ENCODE results near the gene MMP17.
"Not testable (repeated sequence)": the region's sequence is repeated elsewhere in the genome, so short reads cannot be mapped to it uniquely, and the experiment has no call there.

Gene MMP17

DNA sequence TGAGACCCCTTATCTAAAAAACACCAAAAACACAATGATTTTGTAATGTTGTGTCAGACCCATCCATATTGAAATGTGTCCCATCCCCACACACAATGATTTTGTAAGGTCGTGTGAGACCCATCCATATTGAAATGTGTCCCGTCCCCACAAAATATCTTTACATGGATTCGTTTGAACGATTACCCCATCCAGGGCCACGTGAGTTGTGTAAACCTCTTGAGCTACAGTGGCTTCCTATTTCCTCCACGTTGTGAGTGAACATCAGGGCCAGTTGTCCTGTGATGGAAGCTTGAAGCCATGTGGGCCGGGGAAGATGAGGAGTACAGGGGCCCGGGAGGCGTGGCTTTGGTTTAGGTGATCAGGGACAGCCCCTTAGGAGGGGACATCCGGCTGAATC lies 39.3 kb downstream of the MMP17 start:
- DNase-seq = no peak

DNA sequence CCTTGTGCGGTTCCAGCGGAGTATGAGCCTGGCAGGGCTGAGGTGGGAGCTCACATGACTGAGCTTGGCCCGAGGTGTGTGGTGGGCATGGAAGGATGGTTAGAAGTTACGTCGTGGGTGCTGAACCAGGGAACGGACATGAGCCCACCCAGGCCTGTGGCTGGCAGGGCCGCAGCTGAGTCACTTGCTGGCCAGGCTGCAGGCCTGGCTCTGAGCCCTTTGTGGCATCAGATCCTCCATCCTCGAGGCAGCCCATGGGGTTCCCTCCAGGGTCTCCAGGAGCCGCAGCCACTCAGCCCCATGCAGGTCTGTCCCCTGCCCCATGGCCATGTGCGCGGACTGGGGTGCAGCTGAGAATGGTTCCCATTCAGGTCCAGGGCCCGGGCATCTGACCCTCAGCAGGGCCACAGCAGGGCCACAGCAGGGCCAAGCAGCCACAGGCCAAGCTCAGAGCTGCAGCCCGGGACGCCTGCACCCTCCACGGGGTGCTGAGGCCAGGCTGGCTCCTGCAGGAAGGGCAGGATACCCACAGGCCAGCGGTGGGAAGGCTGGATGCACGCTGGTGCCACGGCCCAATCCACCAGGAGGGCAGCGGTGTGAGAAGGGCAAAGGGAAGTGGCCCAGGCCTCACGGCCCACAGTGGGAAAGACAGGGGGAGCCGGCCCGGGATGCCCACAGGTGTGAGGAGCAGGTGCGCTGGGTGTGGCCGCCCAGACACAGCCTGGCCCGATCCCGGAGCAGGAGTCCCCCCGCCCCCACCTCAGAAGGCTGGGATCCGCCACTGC lies 39.9 kb downstream of the MMP17 start:
- DNase-seq = no peak

DNA sequence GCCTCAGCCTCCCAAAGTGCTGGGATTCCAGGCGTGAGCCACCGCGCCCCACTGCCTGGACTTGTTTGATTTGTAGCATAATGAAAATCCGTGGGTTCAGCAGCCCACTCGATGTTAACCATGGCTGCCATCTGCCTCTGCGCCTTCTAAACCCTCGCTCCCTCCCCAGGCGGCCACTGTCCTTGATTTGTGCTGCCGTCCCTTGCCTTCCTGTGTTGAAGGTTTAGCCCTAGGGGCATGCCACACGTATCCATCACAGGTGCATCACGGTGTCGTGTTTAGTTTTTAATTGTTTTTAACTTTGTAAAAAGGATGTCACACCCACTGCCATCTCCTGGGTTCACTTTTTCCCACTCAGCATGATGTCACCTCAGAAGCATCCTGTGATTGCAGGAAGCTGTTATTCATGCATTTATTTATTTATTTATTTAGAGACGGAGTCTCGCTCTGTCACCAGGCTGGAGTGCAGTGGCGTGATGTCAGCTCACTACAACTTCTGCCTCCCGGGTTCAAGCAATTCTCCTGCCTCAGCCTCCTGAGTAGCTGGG lies 41.8 kb downstream of the MMP17 start:
- no peak for DNase-seq

DNA sequence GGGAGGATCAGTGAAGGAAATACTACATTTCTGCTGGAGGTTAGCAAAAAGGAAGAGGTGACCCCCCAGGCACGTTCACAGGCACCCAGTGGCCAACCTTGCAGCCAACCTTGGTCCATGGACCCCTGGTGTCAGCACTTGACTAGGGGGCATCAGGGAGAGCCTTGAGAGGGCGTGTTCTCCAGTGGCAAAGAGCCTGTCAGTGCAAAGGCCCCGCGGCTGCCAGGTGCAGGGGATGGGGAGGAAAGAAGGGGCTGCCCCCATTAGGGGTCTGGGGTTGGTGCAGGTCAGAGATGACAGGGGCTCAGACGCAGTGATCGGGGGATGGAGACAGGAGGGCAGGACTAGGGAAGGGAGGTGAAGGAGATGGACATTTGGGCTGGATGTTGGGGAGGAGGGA lies 43.5 kb downstream of the MMP17 start:
- no peak for DNase-seq

DNA sequence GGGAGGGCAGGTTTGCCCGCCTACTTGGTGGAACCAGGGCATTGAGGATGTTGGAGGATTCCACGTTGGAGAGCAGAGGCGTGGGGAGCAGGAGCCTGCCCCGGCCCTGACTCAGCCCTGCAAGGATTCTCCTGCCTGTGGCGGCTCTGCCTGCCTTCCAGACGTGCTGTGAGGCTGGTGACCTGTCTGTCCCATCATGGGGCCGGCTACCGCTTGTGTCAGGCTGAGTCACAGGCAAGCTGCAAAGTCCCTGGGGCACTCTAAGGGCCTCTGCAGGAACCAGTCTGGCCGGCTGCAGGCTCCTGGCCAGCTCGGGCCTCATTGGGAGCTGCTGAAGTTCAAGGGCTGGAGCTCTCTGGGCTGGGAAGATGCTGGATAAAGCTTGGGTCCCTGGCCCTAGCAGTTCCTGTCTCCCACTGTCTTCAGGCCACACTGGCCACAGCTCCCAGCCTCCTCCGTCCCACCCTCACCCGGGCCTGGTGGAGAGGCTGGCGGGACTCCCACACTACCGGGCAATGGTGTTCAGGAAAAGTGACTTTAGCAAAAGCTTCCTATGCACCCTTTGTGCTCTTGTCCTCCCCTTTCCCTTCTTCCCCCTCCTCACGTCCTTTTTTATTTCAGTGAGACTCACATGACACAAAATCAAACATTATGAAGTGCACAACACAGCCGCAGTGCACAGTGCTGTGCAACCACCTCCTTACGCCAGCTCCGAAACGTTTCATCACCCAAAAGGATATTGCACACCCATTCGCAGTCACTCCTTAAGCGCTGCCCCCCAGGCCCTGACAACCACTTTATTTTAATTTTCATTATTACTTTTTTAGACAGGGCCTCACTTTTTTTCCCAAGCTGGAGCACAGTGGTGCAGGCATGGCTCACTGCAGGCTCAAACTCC lies 44.2 kb downstream of the MMP17 start:
- DNase-seq = no peak

DNA sequence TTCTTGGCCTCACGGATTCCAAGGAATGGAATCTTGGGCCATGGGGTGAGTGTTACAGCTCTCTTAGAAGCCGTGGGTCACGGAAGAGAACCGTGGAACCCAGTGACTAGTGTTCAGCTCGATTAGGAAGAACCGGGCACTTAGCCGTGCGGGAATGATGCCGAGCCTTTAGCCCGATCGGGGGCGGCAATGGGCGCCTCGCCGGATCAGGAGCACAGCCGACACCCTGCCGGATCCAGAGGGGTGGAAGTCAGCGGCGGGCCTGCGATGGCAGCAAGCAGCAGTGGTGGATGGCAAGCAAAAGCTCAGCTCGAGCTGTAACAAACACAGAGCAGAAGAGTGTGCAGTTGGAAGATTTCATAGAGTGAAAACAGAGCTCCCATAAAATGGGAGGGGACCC lies 45.1 kb downstream of the MMP17 start:
- no peak for DNase-seq

DNA sequence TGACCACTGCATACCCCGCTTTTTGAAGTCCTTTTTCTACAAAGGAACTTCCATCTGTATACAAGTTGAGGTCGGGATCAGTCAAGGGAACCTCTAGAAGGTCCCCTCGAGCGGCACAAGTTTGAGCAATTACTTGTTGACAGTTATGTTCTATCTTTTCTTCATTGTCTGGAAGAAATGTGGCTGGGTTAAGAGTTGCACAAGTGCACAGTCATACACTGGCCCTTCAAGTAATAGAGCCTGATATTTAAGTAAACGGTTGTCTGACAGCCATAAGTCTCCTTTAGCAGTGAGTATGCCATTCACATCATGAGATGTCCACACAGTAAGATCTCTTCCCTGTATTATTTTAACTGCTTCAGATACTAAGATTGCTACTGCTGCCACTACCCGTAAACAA lies 46.8 kb downstream of the MMP17 start:
- not testable (repeated sequence) for DNase-seq

DNA sequence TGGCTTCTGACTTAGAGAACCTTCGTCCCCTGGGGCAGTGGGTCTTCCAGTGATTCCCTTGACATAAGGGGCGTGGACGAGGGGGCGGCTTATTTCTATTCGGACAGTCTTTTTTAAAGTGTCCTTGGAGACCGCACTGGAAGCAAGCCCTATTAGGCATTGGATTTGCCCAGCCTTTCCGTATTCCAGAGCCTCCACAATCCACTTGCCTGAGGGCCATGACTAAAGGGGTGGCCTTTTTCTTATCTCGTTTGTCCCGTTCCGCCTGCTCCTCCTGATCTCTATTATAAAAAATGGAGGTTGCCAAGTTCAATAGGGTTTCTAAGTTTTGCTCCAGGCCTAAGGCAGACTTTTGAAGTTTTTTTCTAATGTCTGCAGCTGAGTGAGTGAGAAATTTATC lies 49.0 kb downstream of the MMP17 start:
- not testable (repeated sequence) for DNase-seq

DNA sequence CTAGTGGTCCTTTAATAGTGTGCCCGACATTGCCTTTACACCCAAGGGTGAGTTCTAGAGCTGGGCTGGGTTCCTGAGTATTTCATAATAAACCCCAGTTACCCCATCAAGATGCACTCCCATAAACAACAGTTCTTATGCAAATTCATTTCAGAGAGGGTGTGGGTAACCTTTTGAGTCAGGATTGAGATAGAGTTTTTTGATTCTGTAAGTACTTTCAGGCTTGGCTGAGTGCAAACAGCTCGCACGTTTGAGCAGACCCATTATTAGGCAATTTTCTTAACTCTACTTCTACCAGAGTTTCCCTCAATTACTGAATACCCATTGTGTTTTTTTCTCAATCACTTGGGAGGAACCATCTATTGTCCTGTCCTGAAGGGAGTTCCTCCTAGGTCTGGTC lies 50.2 kb downstream of the MMP17 start:
- not testable (repeated sequence) for DNase-seq

DNA sequence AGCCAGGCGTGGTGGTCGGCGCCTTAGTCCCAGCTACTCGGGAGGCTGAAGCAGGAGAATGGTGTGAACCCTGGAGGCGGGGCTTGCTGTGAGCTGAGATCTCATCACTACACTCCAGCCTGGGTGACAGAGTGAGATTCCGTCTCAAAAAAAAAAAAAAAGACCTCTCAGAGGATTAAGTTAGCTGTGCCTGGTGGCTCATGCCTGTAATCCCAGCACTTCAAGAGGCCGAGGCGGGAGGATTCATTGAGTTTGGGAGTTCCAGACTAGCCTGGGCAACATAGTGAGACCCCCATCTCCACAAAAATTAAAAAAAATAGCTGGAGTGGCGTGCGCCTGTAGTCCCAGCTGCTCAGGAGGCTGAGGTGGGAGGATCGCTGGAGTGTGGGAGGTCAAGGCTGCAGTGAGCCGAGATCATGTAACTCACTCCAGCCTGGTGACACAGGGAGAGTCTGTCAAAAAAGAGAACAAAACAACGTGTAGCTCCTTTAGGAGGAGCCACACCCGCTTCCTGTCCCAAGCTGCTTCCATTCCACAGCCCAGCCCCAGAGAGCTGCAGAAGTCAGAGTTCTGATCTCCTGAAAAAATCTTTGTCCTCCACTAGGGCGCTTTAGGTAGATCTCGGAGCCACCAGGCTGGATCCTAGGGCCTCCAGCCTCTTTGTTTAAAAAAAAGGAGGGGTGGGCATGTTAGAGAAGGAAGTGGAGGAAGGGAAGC lies 54.8 kb downstream of the MMP17 start:
- no peak for DNase-seq

DNA sequence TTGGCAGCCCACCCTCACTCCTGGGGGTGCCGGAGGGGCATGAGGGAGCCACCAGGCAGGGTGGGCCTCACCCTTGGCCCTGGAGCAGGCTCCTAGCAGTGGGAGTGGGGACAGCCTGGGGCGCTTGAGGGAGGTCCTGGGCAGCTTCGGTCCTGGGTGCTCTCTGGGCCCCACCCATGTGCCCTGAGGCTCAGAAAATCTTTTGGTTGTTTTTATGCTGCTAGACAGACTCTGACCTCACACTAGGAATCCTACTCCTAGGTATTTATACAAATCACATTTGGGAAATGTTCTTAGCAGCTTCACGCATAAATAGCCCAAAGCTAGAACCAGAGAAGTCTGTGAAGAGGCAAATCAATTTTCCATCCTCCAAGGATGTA lies 55.3 kb downstream of the MMP17 start:
- DNase-seq = no peak

DNA sequence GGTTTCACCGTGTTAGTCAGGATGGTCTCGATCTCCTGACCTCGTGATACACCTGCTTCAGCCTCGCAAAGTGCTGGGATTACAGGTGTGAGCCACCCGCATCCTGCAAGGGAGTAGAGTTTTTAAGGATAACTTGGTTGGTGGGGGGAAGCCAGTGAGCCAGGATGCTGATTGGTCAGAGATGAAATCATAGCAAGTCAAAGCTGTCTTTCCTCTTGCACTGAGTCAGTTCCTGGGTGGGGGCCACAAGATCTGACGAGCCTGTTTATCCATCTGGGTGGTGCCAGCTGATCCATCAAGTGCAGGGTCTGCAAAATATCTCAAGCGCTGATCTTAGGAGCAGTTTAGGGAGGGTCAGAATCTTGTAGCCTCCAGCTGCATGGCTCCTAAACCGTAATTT lies 56.9 kb downstream of the MMP17 start:
- DNase-seq = not testable (repeated sequence)

DNA sequence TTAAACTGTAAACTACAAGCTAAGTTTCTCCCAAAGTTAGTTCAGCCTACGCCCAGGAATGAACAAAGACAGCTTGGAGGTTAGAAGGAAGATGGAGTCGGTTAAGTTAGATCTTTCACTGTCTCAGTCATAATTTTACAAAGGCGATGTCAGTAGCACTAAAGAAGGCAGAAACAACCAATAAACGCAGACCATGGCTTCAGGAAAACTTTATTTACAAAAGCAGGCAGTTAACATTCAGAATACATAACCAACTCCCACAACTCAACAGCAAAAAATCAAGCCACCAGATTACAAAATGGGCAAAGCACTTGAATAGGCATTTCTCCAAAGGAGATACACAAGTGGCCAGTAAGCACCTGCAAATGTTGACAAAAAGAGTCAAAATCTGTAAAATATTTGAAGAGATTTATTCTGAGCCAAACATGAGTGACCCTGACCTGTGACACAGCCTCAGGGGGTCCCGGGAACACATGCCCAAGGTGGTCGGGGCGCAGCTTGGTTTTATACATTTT lies 57.4 kb downstream of the MMP17 start:
- DNase-seq = no peak

DNA sequence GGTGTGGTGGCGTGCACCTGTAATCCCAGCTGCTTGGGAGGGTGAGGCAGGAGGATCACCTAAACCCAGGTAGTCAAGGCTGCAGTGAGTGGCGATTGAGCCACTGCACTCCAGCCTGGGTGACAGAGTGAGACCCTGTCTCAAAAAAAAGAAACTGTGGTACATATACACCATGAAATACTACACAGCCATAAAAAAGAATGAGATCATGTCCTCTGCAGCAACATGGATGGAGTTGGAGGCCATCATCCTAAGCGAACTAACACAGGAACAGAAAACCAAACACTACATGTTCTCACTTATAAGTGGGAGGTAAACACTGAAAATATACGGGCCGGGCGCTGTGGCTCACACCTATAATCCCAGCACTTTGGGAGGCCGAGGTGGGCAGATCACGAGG lies 63.5 kb downstream of the MMP17 start:
- not testable (repeated sequence) for DNase-seq

DNA sequence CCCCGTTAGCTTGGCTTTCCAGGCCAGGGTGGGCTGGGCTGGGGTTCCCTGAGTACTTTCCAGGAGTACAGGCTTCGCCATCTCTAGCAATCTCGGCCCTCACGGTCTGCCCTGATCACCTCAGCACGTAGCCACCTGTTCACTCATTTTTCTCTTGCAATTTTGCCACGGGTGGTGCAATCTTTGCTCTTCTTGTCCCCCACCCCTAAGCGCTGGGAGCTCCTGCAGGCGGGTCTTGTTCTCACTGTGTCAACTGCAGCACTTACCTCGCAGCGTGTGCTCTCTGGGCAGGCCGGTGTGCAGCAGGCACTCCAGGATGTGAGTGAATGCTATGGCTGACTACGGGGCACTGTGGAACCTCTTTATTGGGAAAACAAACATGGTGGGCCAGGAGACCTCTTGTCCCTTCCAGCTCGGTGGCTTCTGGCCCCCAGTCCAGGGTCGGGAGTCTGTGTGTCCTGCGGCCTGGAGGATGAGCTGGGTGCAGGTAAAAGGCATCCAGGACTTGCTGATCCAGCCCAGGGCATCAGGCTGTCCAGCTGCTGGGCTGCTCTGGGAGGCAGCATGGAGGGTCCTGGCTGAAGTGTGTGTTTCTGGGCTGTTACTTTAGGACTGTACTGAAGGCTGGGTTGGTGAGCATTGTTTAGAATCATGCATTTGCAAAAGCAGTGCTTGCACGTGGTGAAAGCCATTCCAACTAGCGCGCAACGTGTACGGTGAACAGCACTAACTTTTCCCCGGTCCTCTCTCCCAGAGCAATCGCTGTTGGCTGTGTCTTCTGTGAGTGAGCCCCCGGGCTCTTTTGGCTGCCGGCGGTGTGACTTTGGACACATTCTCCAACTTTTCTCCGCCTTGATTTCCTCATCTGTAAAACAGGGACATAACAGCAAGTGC lies 64.8 kb downstream of the MMP17 start:
- DNase-seq = no peak

DNA sequence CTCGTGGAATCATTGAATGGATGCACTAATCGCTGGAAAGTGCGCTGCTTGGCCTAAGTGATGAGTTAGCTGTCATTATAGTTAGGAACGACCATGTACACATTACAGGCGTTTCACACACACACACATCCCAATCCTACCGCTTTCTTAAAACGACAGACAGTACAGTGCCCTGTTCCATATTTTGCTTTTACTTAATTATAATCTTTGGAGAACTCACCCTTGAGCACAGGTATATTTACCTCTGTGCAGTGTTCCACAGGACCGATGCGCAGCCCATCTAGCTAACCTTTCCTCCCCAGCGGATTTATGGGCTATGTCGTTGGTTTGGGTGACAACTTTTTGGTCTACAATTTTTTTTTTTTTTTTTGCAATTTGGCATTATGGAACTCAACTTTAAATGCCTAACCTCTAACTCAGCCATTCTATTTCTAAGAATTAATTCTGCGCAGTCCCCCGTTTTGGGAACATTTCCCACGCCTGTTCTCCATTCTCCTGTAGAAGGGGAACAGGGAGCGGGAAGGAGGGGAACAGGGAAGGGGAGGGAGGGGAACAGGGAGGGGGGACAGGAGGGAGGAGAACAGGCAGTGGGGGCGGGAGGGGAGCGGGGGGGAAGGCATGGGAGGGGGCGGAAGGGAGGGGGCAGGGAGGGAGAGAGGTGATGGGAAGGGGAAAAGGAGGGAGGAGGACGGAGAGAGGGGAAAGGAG lies 65.6 kb downstream of the MMP17 start:
- no peak for DNase-seq

DNA sequence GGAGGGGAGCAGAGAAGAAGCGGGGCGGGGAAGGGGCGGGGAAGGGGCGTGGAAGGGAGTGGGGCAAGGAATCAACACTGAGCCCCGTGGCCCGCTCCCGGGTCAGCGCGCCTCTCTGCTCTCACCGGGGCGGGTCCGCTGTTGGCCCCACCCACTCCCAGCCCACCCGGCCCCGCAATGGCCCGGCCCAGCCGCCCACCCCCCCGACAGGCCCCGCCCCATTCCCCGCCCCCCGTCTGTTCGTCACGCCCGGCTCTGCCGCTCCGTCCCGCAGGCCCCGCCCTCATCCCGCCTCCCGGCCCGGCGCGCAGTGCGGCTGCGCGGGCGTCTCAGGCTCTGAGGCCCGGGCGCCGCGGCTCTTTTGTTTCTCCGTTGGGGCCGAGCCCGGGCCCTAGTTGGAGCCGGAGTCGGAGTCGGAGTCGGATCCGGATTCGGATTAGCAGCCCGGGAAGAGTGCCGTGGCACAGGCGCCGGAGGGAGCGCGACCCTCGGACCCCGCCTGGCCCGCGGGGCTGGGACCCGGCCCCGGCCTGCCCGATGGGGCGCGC lies 66.2 kb downstream of the MMP17 start, which contains the start of gene ULK1:
Gene ULK1 (plus strand): TSS at position 310 of the 548 bp plus-strand sequence. CDS start 380 bp downstream, outside the sequence.
- DNase-seq = peak; percentile 95

DNA sequence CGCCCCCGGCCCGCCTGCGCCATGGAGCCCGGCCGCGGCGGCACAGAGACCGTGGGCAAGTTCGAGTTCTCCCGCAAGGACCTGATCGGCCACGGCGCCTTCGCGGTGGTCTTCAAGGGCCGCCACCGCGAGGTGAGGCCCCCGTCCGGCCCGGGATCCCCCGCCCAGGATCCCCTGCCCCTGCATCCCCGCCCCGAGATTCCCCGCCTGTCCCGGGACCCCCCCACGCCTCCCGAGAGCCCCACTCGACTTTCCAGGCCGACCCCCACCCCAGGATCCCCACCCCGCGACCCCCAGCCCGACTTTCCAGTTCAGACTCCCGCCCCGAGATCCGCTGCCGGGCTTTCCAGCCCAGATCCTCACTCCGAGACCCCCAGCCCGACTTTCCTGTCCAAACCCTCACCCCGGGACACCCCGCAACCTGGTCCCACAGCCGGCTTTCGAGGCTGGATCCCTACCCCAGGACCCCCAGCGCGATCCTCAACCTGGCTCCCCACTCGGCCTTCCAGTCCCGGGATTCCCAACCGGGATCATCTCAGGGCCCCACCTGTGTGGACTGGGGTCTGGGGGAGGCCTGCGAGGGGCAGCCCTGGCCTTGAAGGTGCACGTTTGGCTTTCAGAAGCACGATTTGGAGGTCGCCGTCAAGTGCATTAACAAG lies 66.9 kb downstream of the MMP17 start:
- peak; percentile 36 for DNase-seq

DNA sequence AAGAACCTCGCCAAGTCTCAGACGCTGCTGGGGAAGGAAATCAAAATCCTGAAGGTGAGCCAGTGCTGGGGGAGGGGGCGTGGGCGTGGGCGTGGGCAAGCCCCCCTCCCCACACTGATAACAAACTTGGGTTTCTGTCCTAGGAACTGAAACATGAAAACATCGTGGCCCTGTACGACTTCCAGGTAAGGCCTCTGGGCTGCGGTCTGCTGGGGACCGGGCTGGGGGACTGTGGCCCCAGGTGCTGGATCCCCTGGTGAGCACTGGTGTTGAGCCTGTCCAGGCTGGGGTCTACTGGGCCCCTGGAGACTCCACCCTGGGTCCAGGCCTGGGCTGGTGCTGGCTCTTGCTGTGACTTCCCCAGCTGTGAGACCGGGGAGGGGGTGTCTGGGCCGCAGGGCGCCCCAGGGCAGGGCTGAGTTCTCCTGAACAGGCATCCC lies 67.5 kb downstream of the MMP17 start:
- DNase-seq = peak; percentile 29
